GOT3 (cell line): Measurements from ENCODE around the gene DMRTA2.

Experiments
- DNase-seq: peaks from one replicate; lab custom pipeline; 2025; ENCODE audit warnings: mixed read lengths; lab: John Stamatoyannopoulos, UW

The DMRTA2 gene

DNA sequence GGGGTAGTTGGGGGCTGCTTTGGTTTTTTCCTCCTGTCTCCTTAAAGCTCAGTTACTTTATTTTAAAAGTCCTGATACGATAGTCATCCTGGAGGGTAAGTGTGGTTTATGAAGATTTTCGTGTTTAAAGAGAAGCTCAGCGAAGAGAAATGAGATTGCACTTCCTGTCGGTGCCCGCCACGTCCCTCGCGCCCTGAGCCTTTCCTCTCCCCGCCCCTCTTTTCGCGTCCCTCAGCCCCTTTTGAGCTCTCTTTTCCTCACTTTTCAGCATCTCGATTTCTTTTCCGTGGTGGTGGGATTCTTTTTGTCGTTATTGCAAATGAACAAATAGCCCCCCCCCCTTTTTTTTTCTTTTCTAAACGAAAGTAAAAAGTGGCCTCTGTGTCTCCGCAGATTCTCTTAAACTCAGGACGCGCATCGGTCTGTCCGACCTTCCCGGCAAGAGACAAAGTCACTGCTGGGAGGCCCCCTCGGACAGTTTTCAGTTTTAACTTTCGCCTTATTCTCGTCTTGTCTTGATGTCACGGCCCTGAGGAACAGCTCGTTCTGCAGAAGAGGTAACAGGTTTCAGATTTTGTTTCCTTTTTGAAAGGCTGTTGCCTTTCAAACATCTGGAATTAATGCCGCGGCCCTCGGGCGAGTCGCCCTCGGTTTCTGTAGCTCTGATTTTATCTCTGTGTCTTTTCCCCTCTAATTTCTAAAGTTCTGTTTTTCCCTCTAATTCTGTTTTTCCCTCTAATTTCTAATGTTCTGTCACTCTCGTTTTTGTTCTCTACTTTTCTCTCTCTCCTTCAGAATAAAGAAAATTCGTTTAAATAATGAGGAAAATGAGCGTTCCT lies 1.0 kb upstream of the DMRTA2 start:
- DNase-seq, result no peak

DNA sequence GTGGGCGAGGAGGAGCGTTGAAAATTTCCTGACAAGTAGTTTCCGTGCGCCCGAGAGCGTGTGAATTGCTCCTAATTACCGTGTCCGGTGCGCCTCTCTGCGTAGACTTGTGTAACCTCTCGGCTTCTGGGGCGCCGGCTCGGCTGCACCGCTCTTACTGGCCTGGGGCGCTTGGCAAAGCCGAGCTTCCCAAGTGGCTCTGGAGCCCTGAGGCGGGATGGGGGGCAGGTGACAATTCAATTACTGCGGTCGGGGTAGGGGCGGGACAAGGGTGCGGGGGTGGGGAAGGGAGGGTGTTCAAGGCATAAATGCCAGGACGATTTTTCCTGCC lies 392 bp upstream of the DMRTA2 start:
- no peak for DNase-seq

DNA sequence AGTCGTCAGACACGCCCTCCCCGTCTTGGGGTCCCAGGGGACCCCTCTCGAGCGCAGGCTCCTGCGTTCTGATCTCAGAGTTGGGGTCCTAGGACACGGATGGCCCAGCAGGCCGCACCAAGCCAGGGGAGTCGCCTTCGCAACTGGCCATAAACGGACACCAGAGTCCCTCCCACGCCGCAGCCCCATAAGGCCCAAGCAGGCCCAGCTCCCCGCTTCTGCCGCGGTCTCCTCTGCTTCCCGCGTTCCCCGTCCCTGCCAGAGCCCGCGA lies 633 bp downstream of the DMRTA2 start:
- DNase-seq, result no peak

DNA sequence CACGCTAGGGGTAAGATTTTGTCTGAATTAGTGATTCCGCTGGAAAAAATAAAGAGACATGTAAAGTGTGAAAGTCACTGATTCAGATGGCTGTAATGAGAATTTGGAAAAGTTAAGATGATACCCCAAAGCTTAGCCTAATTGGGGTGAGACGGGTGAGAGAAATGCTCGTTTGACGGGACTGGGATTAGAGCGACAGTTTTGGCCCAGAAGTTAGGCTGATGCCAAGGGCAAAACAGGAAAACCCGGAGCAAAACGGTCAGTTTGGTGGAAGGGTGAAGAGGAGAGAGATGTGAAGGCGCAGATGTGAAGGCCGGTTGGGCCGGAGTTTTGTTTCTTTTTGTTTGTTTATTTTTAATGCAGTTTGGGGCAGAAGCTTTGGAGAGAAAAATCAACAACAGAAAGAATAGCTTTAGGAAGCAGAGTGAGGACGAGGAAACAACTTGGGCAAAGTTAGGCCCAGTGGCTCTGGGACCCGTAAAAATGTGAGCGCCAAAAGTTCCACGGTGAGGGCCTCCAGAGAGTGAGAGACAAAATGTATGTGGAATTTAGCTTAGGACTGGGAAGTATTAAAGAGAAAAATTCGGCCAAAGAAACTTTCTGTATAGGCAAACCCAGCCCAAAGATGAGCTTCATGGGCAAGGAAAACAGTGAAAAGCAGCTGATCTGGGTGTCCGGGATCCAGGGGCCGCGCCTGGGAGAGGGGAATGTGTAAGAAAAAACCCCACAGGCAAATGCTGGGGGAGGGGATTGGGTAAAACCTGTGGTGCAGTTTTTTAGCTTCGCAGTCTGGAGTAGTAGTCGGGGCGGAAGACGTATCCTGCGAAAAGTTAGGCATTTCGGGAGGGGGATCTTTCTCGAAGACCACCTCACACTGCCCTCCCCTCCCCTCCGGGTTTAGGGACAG lies 1.2 kb downstream of the DMRTA2 start:
- DNase-seq, result no peak

DNA sequence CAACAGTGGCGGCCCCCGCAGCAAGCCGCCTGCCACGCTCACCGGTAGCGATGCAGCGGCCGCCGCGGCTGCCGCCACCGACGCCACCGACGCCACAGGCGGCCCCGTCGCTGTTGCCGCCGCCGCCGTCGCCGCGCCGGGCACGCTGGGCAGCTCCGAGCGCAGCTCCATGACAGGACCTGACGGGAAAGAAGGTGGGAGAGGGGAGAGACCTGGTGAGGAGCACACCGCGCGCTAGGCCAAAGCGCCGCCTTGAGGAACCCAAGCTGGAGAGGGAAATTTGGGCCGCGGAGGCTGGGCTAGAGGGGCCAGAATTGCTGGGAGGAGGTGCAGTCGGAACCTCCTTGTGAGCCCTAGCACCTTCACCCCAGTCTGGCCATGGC lies 1.9 kb downstream of the DMRTA2 start:
- DNase-seq, result no peak

DNA sequence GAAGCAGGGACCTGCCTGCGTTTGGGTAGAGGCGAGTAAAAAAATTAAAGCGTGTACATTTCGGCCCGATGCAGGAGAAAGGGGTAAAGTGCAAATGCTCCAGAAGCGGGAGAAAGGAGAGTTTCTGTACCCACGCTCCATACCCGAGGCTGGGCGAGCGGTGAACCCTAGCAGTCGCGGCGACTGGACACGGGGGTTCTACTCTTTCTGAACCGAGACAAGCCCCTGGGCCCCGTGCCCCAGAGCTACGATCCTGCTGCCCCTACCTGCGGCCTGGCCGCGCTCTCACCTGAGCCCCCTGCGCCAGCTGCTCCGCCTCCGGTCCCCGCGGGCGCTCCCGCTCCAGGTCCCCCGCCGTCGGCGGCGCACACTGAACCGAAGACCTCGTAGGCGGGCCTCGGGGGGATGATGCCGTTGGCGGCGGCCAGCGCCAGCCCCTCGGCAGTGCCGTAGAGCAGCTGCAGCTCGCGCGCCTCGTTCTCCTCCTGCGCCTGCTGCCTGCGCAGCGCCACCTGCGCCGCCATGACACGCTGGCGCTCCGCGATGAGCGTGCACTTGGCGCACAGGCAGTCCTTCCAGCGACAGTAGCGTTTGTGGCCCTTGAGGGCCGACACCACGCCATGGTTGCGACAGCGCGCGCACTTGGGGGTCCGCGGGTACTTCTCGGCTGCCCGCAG lies 2.4 kb downstream of the DMRTA2 start:
- DNase-seq, result no peak

DNA sequence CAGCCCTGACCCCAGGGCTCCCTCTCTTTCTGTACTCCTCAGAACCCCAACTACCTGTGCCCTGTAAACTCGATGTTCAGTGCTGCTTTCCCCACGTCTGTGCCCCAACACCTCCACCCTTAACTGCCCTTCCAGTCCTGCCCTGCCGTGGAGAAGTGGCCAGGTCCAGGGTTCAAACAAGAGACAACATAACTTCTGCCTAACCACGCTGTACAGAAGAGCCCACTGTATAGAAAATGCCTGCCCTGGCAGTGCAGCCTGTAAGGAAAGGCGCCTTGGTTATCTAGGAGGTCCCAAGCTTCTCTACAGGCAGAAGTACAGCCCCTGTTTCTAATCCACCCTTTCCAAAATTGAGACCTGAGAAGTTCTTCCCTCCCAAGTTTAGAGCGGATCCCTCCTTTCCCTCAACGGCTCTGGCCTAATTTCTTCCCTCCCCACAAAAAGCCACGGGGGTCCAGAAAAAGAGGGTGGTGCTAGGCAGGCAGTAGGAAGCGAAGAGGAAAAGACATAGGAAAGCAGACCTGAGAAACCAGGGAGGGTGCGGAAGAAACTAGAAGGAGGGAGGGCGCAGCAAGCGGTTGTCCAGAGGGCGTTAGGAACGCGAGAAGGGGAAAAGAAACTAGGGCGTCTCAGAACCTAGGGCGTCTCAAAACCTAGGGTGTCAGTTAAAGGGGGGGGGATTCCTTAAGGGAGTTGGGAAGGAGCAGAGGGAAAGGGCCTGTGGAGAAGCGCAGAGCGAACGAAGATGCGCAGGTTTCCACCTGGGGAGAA lies 3.2 kb downstream of the DMRTA2 start:
- no peak for DNase-seq

DNA sequence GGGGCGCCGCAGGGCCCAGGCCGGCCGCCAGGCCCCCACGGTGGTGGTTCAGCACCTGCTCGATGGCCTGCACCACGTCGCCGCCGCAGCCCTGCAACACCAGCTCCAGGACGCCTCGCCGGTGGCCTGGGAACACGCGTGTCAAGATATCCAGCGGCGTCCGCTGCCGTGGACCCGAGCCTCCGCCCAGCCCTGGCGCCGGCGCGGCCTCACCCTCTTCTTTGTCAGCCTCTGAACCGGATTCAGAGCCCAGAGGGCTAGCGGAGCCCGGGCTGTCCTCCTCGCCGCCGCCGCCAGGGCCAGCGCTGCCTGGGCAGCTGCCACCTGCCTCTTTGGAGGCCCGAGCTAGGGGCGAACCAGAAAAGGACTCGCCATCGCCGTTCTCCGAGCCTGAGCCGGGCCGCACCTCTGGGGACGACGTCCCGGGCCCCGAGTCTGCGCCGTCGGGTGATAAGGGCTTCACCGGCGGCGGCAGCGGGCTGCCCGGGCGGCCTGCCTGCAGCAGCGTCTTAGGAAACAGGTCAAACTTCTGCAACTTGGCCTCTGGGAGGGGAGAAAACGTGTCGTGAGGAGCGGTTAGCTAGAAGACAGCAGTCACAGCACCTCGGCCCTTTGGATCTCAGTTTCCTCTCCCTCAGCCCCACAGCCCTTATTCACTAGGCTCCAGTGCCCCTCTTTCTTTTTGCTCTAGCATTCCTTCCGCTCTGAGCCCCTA lies 3.9 kb downstream of the DMRTA2 start:
- no peak for DNase-seq

DNA sequence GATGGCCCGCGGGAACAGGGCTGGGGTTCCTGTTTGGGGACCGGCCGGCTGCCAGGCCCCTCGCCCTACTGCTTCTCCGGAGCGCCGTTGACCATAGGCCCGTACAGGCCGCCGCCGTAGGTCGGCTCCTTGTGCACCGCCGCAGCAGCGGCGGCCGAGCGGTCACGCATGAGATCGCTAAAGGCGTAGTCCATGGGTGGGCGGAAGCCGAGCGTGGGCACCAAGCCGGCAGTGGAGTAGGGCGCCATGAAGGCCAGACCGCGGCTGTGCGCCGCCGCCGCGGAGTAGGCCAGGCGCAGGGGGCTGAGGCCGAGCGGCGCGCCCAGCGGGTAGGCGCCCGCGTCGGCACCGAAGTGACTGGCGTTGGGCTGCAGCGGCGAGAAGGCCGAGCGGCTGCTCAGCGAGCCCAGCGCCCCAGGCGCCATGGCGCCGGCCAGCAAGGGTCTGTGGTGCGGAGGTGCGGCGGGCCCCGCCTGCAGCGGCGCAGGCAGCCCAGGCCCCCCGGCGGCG lies 4.6 kb downstream of the DMRTA2 start:
- no peak for DNase-seq

DNA sequence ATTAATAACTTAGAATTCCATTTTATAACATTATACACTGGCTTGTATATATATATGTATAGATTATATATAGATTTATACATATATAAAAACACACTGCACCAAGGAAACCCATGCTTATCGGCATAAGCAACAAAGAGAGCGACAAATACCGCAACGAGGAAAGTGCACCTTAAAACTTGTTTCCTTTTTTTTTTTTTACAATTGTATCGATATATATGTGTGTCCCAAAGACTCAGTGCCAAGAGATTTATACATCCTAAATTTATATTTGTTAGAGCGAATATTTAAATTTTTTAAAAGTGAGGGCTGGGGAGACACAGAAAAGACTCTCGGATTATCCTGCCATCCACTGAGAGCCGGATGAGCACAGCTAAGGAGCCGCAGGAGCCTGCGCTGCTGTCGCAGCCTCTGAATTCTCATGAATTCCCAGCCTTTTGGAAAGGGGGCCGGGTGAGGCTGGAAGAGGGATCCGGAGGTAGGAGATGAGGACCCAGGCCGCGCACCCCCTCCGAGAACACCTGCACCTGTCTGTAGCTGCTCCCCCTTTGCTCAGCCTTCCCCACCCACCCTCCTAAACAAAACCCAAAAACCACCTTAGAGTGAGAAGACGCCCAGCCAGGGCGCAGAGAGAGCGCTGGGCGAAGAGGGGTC lies 5.2 kb downstream of the DMRTA2 start:
- DNase-seq, result no peak

DNA sequence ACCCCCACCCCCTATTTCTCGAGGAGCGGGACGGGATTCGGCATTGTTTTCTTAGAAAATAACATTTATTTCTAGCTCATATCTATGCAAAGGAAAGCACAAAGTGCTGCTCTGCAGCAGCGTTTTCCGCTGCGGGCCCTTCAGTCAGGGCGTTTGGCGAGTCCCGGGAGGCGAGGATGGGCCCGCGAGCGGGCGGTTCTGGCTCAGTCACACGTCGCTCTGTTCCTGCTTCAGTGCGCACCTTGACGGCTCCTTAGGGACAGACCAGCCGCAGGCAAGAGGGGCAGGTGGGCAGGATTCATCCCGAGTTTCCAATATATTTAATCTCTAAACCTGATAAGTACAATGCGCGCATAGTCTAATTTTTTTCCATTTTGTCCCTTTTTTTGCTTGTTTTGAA lies 5.7 kb downstream of the DMRTA2 start:
- no peak for DNase-seq

DNA sequence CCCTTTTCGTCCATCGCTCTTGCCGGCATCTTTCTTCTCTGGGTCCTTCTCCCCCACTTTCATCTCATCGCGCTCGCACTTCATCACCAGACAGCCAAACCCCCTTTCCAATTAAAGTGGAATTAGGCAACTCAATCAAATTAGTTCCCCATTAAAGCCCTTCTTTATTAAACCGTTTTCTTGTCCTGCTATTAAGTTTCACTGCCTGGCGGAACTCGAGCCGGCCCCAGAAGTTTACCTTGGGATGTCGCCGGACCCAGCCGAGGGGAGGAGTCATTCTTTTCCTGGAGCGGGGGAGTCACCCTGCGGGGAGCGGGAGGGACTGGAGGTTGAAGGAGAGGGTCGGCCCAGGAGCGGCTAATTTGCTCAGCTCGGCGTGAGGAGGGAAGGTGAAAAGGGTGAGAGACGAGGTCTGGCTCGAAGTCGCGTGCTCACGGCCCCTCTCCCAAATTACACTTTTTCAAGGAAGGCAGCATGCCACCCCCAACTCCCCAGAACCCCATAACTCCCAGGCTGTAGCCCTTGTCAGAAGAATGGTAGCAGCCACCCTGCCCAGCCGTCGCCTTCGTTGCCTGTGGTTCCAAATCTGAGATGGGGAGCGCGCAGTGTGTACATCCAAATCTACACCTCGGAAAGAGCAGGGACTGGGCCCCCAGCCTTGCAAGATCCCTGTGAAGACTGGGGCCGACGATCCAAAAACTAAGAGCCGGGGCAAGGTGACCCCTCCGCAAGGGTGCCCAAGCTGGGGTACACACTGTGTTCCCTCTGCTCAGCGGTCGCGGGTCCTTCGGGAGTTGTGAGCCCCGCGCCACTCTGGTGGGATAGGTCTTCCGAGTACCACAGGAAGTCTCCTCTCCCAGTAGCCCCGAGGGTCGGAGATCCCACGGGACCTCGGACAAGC lies 6.4 kb downstream of the DMRTA2 start:
- DNase-seq, result no peak

DNA sequence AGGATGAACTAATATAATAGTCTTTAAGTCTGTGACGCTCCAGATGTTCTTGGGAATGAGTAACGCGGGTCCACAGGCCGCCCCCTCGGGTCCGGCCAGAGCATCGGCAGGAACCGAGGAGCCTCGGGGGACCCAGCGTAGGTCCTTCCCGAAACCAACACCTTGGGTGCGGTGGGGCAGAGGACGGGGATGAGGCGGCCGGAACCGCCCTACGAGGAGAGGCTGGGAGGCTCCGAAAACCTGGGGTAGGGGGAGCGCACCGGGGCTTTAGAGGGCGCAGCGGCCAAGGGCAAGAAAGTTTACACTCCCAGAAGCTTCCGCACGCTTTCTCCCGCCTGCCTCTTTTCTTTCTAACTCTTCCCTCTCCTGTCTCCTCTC lies 7.1 kb downstream of the DMRTA2 start:
- DNase-seq, result no peak

DNA sequence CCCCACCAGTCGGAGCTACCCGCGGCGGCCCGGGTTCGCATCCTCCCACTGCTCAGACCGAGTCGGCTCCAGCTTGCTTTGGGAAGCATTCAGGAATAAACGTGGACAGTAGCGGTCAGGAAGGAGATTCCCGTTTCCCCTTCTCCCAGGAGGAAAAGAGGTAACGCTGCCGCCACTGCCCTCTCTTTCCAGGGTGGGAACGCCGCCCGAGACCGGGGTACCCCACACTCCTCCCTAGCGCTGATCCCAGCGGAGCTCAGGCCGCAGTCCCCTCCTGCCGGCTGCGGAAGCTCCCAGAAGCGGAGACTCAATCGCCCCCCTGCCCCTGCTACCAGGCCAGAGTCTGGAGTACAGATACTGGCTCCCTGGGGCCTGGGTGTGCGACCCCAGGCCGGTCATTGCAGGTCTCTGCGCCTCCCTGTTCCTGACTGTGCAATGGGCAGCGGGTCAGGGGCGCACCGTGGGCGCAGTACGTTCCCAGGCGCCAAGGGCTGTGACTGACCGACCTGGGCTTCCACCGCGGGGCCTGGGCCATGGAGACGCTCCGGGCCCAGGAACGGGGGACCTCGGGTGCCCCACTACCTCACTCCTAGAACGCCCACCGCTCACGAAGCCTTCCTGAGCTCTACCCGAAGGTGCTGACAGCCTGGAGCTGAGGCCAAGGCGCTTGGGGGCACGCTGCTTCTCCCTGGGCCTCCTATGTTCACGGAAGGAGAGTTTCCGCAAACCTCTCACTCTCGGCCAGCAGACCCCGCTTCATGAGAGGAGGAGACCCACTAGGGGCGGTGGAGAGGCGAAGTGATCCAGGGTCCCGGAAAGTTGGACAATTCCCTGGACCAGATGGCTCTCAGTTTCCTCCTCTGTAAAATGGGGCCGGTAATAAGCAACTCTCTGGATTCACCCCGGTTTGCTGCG lies 7.8 kb downstream of the DMRTA2 start:
- no peak for DNase-seq

DNA sequence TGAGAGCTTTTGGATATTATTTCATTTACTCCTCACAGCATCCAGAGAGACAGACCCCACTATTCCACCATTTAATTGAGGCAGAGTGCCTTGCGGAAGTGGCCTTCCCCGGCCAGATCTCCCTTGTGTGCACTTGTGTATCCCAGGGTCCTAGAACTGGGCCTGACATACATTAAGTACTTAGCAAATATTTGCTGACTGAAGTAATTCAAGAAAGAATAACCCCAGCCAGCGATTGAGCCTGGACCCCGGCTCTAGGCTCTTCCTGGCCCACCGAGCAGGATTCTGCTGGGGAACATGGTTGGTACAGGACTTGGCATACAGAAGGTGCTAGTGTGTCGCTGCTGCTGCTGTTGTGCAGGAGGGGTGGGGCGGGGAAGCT lies 8.4 kb downstream of the DMRTA2 start:
- DNase-seq, result no peak

DNA sequence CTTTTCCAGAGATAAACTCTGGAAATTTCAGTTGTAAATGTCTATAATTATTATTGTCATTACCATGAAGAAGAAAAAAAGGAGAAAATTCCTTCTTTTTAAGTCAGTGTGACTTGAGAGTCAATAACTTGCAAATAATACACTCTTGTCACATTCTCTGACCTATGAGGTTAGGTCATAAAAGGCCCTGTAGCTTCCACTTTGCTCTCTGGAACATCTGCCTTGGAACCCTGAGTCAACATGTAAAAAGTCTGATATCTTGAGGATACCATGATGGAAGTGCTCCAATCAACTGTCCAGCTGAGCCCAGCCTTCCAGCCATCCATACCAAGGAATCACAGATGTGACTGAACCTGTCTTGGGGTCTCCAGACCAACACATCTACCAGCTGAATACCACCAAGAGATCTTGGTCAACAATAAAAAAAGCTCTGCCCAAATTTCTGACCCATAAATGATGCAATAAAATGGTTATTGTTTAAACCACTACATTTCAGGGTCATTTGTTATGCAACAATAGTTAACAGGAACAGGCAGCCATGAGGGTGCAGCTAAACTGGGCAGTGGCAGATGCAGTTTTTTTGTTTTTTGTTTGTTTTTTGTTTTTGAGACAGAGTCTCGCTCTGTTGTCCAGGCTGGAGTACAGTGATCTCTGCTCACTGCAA lies 10.3 kb downstream of the DMRTA2 start:
- no peak for DNase-seq

DNA sequence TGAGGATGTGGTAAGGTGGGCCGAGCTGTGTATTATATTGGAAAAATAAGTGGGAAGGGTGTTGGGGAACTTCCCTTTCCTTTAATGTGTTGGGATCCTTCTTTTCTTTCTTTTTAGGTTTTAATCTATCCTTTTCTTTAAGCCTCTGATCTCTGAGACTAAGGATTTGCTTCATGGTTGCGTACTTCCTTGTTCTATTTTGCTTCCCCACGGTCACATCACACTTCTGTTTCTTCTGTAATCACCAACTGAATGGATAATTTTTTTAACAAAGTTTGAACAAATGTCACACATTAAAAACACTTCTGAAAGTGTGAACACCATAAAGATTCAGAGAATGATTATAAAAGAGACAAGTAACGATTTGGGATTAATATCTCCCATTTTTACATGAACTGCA lies 17.4 kb downstream of the DMRTA2 start:
- no peak for DNase-seq

DNA sequence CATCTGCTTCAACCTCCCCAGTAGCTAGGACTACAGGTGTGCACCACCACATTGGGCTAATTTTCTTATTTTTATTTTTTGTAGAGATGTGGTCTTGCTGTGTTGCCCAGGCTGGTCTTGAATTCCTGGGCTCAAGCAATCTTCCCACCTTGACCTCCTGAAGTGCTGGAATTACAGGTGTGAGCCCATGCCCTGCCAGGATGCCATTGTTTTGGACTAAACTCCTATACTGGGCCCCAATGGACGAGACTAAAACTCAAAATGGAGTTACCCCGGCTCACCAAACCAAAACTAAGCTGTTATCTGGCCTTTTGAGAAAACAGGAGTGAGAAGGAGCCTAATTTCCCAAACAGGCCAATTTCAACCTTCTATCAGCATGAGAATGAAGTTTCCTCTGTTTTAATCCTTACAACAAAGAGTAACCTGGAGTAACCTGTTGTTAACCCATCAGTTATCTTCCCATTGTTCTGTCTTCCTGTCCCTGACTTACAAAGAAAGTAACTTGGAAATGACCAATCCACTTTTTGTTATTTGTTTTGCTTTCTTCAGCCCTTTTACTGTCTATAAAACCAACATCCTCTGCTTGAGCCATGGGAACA lies 29.6 kb downstream of the DMRTA2 start:
- no peak for DNase-seq
